NCI-H1105 treated with DMSO at 0.1 percent for 48 hours (cell line): Measurements from ENCODE around the gene NTPCR.

ENCODE experiments used
- DNase-seq: peaks from one replicate; lab custom pipeline; 2025; lab: John Stamatoyannopoulos, UW

The NTPCR gene

DNA sequence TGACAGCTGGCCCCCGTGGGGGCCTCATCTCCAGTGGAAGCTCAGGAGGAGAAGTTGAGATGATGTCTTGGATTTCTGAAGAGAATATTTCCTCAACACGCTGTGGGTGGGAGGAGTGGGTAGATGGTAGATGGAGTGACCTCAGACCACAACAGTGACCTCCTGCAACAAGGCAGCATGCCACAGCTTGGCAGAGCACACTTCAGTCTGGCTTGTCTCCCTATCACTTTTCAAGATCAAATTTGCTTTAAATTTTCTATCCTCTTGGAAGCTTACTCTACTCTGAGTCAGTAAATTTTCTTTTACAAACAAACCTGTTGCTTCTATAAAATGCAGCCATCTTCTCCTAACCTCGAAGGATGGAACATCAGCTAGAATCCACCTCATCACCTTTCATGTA lies 59.7 kb downstream of the NTPCR start:
- DNase-seq: no peak

DNA sequence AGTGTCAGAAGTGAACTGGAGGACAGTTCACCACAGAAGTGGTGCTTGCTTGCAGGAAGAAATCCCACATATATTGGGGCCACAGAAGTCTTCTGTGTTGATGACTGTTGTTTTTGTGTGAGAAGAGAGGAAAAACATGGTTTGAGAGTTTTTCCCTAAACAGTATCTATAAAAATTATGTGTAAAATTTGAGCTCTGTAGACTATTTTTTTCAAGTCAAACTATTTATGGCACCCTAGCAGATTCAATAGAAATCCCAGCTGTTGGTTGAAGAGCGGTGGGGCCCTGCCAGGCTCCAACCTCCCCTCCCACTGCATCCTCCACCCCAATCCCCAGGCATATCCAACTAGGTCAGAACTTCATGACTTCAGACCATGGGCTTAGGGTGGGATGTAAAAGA lies 61.6 kb downstream of the NTPCR start:
- DNase-seq: no peak

- no peak for DNase-seq
These were observed 65.6 kb downstream of the NTPCR start for GRCh38 chr1:233015965-233016364.

- DNase-seq: no peak
These were observed 66.4 kb downstream of the NTPCR start for GRCh38 chr1:233016798-233017197.

- no peak for DNase-seq
These were observed 68.7 kb downstream of the NTPCR start for GRCh38 chr1:233019083-233019482.

DNA sequence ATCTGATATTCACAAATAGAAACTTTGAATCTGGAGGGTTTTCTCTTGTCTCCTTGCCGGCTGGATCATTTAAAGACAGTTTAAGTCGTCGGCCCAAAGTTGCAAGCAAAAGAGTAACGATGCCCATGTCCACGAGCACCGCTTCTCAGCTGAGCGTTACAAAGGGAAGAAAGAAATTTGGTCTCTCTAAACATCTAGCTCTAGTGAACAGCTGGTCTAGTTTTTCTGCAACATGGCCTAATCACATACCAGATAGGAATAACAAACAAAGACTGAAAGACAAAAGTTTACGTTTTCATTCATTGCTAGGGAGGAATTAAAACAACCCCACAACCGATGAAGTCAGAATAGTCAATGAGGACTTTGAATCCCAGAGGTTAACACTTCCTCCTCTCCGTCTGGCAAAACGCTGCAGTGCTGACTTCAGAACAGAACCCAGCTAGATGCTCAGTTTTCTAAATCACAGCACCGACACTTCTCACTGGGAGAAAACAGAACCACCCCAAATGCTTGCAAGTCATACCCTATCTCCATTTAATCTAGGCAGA lies 69.4 kb downstream of the NTPCR start:
- no peak for DNase-seq

DNA sequence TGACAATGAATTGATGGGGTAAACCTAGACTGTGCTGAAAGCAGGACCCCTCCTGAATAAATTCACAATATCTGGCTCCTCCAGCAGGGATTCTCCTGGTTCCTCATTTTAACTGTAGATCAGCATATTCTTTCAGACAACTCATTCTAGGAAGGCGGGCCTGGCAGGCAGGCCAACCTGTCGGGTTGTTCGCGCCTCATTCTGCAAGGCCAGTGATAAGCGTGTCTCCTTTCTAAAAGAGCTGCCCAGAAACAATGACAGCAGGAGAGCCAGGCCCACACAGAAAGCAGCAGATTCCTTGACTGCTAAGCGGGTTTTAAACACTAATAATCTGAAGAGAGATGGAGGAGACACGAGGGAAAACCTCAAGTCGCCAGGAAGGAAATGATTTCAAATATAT lies 70.0 kb downstream of the NTPCR start:
- no peak for DNase-seq

DNA sequence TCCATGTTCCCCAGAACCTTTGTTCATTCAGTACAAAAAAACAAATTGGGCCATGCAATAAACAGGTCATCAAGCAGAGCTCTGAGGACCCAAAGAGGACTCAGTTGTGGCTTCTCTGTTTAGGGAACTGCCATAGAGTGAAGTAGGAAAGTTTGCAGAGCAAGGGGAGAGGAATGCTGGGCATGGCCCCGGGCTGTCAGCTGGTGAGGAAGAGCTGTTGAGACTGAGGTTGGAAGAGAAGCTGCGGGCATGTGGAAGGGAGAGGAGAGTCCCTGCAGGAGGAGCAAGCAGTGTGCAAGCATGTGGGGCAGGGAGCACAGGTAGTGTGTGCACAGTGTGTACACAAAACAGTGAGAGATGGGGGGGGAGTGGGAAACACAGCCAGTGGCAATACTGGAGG lies 71.8 kb downstream of the NTPCR start:
- no peak for DNase-seq

DNA sequence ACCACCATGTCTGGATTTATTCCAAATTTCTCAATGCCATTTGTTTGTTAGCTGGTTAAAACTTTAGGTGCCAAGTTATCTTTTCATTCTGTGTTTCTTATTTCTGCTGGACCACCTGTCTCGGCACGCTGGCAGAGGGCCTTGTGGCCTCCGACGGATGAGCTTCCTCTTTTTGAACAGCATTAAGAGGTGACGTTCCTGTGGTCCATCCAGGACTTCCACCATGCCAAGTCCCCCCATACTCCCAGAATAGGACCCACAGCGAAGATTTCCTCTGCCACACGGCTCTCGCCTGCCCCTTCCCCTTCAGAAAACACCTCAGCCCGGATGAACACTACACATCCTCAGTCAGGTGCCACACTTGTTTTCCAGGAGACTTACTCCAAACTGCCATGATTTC lies 73.8 kb downstream of the NTPCR start:
- DNase-seq: no peak

DNA sequence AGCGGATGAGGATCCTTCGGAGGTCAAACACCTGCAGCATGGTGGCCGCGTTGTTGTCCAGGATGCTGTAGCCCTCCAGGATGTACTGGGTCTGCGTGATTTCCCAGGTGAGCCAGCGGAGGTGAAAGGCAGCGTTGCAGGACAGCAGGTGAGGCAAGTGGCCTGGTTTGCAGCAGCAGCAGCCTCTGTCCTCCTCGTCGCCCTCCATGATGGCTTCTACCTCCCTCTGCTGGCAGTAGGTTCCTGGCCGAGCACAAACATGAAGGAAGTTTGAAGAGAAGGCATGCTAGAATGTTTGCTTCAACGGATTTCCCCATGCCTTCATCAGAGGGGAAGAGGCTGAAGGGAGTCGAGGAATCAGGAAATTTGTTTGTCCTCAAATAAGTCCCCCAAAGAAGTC lies 74.7 kb downstream of the NTPCR start:
- DNase-seq: no peak

DNA sequence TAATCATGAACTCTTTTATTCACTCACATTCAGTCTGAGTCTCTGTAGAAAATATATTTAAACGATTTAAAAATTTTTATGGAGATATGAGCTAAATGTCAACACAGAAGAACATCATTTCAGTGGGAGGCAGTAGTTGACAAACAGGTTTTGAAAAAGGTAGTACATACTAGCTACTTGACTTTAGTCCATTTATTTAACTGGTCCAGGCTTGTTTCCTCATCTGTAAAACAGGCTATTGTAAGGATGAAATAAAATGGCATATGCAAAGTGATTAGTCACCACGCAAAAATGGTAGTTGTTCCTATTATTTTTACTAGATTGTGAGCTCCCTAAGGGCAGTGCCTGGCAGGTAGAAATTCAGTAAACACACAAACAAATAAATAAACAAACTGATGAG lies 75.2 kb downstream of the NTPCR start:
- DNase-seq: no peak

DNA sequence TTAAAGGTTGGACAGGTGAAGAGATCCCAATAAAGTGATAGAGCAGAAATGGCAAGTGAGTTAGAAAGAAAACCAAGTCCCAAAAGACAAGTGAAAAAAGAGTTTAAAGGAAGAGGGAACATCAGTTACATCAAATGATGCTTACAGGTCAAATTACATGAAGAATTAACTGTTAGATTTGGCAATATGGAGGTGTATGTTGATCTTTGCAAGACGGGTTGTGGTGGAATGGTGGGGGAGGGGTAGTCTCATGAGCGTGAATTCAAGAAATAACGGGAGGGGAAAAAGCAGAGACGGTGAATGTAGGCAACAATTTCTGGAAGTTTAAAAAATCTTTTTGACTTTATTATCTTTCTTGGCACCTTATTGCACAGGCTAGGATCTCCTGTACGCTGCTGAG lies 76.6 kb downstream of the NTPCR start:
- DNase-seq: no peak

- no peak for DNase-seq
These were observed 81.1 kb downstream of the NTPCR start for GRCh38 chr1:233031521-233031920.

GRCh38 chr1:233032916-233033315 lies 82.5 kb downstream of the NTPCR start:
- DNase-seq: no peak

- no peak for DNase-seq
These were observed 83.0 kb downstream of the NTPCR start for GRCh38 chr1:233033361-233033760.
